Keratinocyte (primary cell): ENCODE measurements around the gene XKRX. TPM values are rescaled to one million over a fixed set of nuclear protein-coding genes. Genes with fewer than 3 reads are reported as not detected.

ENCODE experiments used
- DNase-seq: peaks from one replicate; pipeline ENCODE4 v3.0.0-alpha.2; 2011; ENCODE audit warnings: low read depth, missing footprints, low spot score
- FAIRE-seq: peaks from 2 replicates; lab custom pipeline; 2011; peaks lifted over from hg19 to GRCh38; lab: Jason Lieb, UNC
- H2AFZ ChIP-seq: 2 replicates; pipeline ENCODE4 v1.6.0; 2012; ENCODE audit warnings: low read length, control low read depth, inconsistent platforms; ENCODE audit not compliant: control insufficient read depth
- H3K27ac ChIP-seq: 2 replicates; pipeline ENCODE4 v1.5.1; 2011; ENCODE audit warnings: low read length; ENCODE audit not compliant: control insufficient read depth, insufficient read depth
- H3K27me3 ChIP-seq: 3 replicates; pipeline ENCODE4 v1.6.0; 2011; ENCODE audit warnings: low read length; ENCODE audit not compliant: control insufficient read depth, insufficient read depth; ENCODE audit errors: extremely low read depth
- H3K36me3 ChIP-seq, 2 experiments: 2 replicates in 1 of 2; 3 replicates in 1 of 2; pipeline ENCODE4 v1.5.1; 2011; ENCODE audit warnings: low read length in 2 of 2, mild to moderate bottlenecking in 1 of 2; ENCODE audit not compliant: control insufficient read depth in 2 of 2, insufficient read depth in 2 of 2; ENCODE audit errors: extremely low read depth in 1 of 2
- H3K4me1 ChIP-seq: 3 replicates; pipeline ENCODE4 v1.5.1; 2011; ENCODE audit warnings: low read length; ENCODE audit not compliant: control insufficient read depth, insufficient read depth; ENCODE audit errors: extremely low read depth
- H3K4me2 ChIP-seq: 3 replicates; pipeline ENCODE4 v1.6.0; 2011; ENCODE audit warnings: low read depth, low read length; ENCODE audit not compliant: control insufficient read depth, insufficient read depth; ENCODE audit errors: extremely low read depth
- H3K4me3 ChIP-seq, 3 experiments: fragments of 200-600 bp in 1 of 3; sonication (generic) in 1 of 3; 2 replicates in 2 of 3; 3 replicates in 1 of 3; pipeline ENCODE4 v1.5.1; 2011 to 2016; ENCODE audit warnings: low read length in 3 of 3, mild to moderate bottlenecking in 3 of 3, control low read depth in 2 of 3, inconsistent platforms in 1 of 3, low read depth in 1 of 3, mixed read lengths in 1 of 3, mixed run types in 1 of 3, moderate library complexity in 1 of 3; ENCODE audit not compliant: control insufficient read depth in 2 of 3, insufficient read depth in 2 of 3; ENCODE audit errors: extremely low read depth in 1 of 3
- H3K79me2 ChIP-seq: 2 replicates; pipeline ENCODE4 v1.6.0; 2012; ENCODE audit warnings: low read length; ENCODE audit not compliant: control insufficient read depth, insufficient read depth
- H3K9ac ChIP-seq: 3 replicates; pipeline ENCODE4 v1.6.0; 2011; ENCODE audit warnings: low read length; ENCODE audit not compliant: control insufficient read depth, insufficient read depth; ENCODE audit errors: extremely low read depth
- H3K9me1 ChIP-seq: 3 replicates; pipeline ENCODE4 v1.6.0; 2011; ENCODE audit warnings: low read length; ENCODE audit not compliant: control insufficient read depth, insufficient read depth; ENCODE audit errors: extremely low read depth
- H3K9me3 ChIP-seq: 2 replicates; pipeline ENCODE4 v1.5.1; 2012; ENCODE audit warnings: low read depth, low read length; ENCODE audit not compliant: control insufficient read depth
- H4K20me1 ChIP-seq: 3 replicates; pipeline ENCODE4 v1.6.0; 2011; ENCODE audit warnings: low read length; ENCODE audit not compliant: control insufficient read depth, insufficient read depth; ENCODE audit errors: extremely low read depth
- EZH2 ChIP-seq: IDR thresholded peaks from one replicate; pipeline ENCODE4 v1.6.1; 2012; ENCODE audit warnings: inconsistent platforms, mild to moderate bottlenecking, low read length, moderate library complexity
- dilution Hi-C: fragments of 300-500 bp; cut with MboI; formaldehyde crosslinking; loops from one replicate; pipeline ENCODE4 v1.7.0; 2020; ENCODE audit warnings: low sequenced_read_pairs; ENCODE audit not compliant: extremely low pct_ligation_motif_present
- polyA plus RNA-seq, 5 experiments: library from polyadenylated mRNA; depleted of rRNA in 3 of 5; stranded (reverse) in 3 of 5; stranded (forward) in 1 of 5; unstranded in 1 of 5; fragments of >200 nt; gene quantifications; 1 replicate in 1 of 5; 2 replicates in 3 of 5; 3 replicates in 1 of 5; pipeline versions ENCODE4 v1.2.1 to v1.2.3, GENCODE V29; 2011 to 2012; ENCODE audit warnings: missing spikeins in 2 of 5, low read depth in 1 of 5, low replicate concordance in 1 of 5
- TF ChIP-seq, protein P1 (sequence below), 3 experiments: IDR thresholded peaks in 1 of 3; conservative IDR thresholded peaks in 1 of 3; optimal IDR thresholded peaks in 1 of 3; 2 replicates in 2 of 3; 3 replicates in 1 of 3; pipeline versions ENCODE3 to v1.5.1; 2011; ENCODE audit warnings: low read length in 3 of 3, mild to moderate bottlenecking in 3 of 3, moderate library complexity in 2 of 3, control low read depth in 1 of 3, inconsistent platforms in 1 of 3; ENCODE audit not compliant: insufficient read depth in 2 of 3; ENCODE audit errors: extremely low read depth in 1 of 3

Gene XKRX
- polyA plus RNA-seq, 1 donor (not counting 4 experiments of a cell fraction or from before 2014, with no cell fraction given): 0.26 TPM

DNA sequence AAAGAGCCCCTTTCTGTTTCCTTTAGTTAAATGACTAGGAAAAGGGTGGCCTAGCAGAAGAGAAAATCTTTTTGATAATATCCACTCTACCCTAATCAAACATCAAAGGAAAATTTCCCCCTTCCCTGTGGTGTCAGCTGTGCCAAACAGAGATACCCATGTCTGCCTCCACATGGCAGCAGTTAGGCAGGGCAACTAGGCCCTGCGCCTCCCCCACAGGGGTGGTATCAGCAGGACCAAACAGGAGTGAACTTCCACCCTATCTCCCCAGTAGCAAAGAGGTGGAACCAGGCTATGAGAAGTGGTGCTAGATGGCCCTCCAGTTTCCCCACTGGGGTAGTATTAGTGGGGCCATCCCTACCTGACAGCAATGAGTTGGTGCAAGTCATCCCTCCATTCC is 19.8 kb upstream of the XKRX start:
- no peaks in the 10 kb centered on the region for H3K27me3 ChIP-seq
- TF ChIP-seq EZH2: no peak
- TF ChIP-seq, protein P1, sequence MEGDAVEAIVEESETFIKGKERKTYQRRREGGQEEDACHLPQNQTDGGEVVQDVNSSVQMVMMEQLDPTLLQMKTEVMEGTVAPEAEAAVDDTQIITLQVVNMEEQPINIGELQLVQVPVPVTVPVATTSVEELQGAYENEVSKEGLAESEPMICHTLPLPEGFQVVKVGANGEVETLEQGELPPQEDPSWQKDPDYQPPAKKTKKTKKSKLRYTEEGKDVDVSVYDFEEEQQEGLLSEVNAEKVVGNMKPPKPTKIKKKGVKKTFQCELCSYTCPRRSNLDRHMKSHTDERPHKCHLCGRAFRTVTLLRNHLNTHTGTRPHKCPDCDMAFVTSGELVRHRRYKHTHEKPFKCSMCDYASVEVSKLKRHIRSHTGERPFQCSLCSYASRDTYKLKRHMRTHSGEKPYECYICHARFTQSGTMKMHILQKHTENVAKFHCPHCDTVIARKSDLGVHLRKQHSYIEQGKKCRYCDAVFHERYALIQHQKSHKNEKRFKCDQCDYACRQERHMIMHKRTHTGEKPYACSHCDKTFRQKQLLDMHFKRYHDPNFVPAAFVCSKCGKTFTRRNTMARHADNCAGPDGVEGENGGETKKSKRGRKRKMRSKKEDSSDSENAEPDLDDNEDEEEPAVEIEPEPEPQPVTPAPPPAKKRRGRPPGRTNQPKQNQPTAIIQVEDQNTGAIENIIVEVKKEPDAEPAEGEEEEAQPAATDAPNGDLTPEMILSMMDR (optimal IDR thresholded peaks at IDR 0.05 in 1 of 3, IDR thresholded peaks at IDR 0.05 in 1 of 3, conservative IDR thresholded peaks at IDR 0.05 in 1 of 3; ENCODE audit: extremely low read depth in 1 of 3, insufficient read depth in 2 of 3, low read length in 3 of 3): no peak
- no peak for DNase-seq
- no peaks in the 10 kb centered on the region for H3K4me1 ChIP-seq
- no peaks in the 10 kb centered on the region for H3K9me3 ChIP-seq
- dilution Hi-C loops: no loop called here
- no peak overlapping the region for H3K9ac ChIP-seq
- no peaks in the 10 kb centered on the region for H3K36me3 ChIP-seq
- no peaks in the 10 kb centered on the region for H3K79me2 ChIP-seq
- no peak overlapping the region for H3K4me3 ChIP-seq
- FAIRE-seq: no peak
- H2AFZ ChIP-seq: no peak overlapping the region
- no peaks in the 10 kb centered on the region for H3K9me1 ChIP-seq
- H3K4me2 ChIP-seq: no peak overlapping the region
- H3K27ac ChIP-seq: no peak overlapping the region
- H4K20me1 ChIP-seq: no peaks in the 10 kb centered on the region

DNA sequence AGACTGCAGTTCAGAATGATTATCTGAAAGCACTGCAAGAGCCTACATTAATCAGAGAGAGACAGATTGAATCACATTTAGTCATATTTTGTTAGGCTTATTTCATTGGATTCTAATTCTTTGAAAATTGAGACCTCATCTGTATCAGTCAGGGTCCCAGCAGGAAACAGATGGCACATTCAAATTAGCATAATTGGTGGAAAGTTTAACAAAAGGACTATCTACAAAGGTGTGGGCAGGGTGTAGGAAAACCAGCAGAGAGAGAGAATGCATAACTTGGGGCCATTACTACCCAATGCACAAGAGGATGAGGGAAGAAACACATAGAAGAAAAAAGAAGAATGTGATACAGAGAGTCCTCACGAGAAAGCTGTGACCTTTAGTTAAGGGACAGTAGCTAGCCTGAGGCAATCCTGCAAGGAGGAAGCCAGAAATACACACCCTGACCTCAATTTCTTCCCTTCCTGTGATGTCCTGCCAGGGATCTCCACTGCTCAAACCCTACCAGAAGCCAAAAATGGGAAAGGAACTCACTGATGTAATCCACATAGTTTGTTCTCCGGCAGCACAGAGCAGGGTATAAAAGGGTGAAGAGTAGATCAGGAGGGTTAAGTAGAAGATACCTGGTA is 17.7 kb upstream of the XKRX start:
- H3K4me3 ChIP-seq: no peak overlapping the region
- dilution Hi-C loops: no loop called here
- no peaks in the 10 kb centered on the region for H3K36me3 ChIP-seq
- no peaks in the 10 kb centered on the region for H3K27me3 ChIP-seq
- no peak overlapping the region for H2AFZ ChIP-seq
- no peak for FAIRE-seq
- no peaks in the 10 kb centered on the region for H4K20me1 ChIP-seq
- H3K79me2 ChIP-seq: no peaks in the 10 kb centered on the region
- H3K27ac ChIP-seq: no peak overlapping the region
- no peak for DNase-seq
- no peaks in the 10 kb centered on the region for H3K4me1 ChIP-seq
- H3K9ac ChIP-seq: no peak overlapping the region
- no peak overlapping the region for H3K4me2 ChIP-seq
- TF ChIP-seq EZH2: no peak
- TF ChIP-seq, protein P1 (optimal IDR thresholded peaks at IDR 0.05 in 1 of 3, IDR thresholded peaks at IDR 0.05 in 1 of 3, conservative IDR thresholded peaks at IDR 0.05 in 1 of 3; ENCODE audit: extremely low read depth in 1 of 3, insufficient read depth in 2 of 3, low read length in 3 of 3): no peak
- no peaks in the 10 kb centered on the region for H3K9me1 ChIP-seq
- no peaks in the 10 kb centered on the region for H3K9me3 ChIP-seq
